Uterus (tissue), 4 donors: Measurements from ENCODE around the gene KLHL40. TPM values are rescaled to one million over a fixed set of nuclear protein-coding genes. Genes with fewer than 3 reads are reported as not detected.

ENCODE experiments used
- DNase-seq, 2 donors: peaks; one replicate each; pipeline ENCODE4 v3.0.0-alpha.2; 2019 to 2020
- H3K27ac ChIP-seq, 2 donors: fragments of 200-600 bp; sonication (generic); 1 replicate in 1 of 2; 2 replicates in 1 of 2; pipeline ENCODE4 v1.5.1; 2016 to 2018
- H3K27me3 ChIP-seq, 2 donors: fragments of 200-600 bp; sonication (generic); one replicate each; pipeline ENCODE4 v1.5.1; 2018 to 2019; ENCODE audit warnings: control low read depth in 1 of 2
- H3K36me3 ChIP-seq, 2 donors: fragments of 200-600 bp; sonication (generic); one replicate each; pipeline ENCODE4 v1.5.1; 2019; ENCODE audit warnings: control low read depth in 1 of 2
- H3K4me1 ChIP-seq, 2 donors: fragments of 200-600 bp; sonication (generic); one replicate each; pipeline ENCODE4 v1.5.1; 2018 to 2019; ENCODE audit warnings: control low read depth in 1 of 2
- H3K4me3 ChIP-seq, 2 donors: fragments of 200-600 bp; sonication (generic); 1 replicate in 1 of 2; 2 replicates in 1 of 2; pipeline ENCODE4 v1.5.1; 2018 to 2019; ENCODE audit warnings: mild to moderate bottlenecking in 1 of 2
- H3K9me3 ChIP-seq, 2 donors: fragments of 200-600 bp; sonication (generic); one replicate each; pipeline ENCODE4 v1.5.1; 2019; ENCODE audit warnings: control low read depth in 1 of 2
- POLR2A ChIP-seq, 2 donors: fragments of 450-650 bp; IDR thresholded peaks; one replicate each; pipeline ENCODE4 v1.6.1; 2016; ENCODE audit warnings: antibody characterized with exemption in 2 of 2, mild to moderate bottlenecking in 1 of 2, moderate library complexity in 1 of 2
- intact Hi-C: fragments of 100-400 bp; cut with DNase I; formaldehyde crosslinking; loops from one replicate; pipeline ENCODE4 v1.15.1; 2023; ENCODE audit warnings: low total_unique reads
- total RNA-seq, 4 donors: library from RNA; depleted of rRNA in 3 of 4; stranded (reverse); fragments of >200 nt in 3 of 4; gene quantifications; one replicate each; pipeline versions ENCODE4 v1.1.0 to v1.2.4, GENCODE V29; 2014 to 2023
- TF ChIP-seq, protein P1 (sequence below), 4 experiments: fragments of 200-600 bp in 2 of 4; fragments of 450-650 bp in 2 of 4; sonication (generic) in 2 of 4; IDR thresholded peaks; one replicate each; pipeline ENCODE4 v1.5.1; 2016 to 2019; ENCODE audit warnings: antibody characterized with exemption in 4 of 4, mild to moderate bottlenecking in 2 of 4, moderate library complexity in 1 of 4
- donor health status: DM: yes; HTN: yes; CAD: no.

KLHL40 gene
- total RNA-seq, 4 donors from 2014 or later, result not detected

DNA sequence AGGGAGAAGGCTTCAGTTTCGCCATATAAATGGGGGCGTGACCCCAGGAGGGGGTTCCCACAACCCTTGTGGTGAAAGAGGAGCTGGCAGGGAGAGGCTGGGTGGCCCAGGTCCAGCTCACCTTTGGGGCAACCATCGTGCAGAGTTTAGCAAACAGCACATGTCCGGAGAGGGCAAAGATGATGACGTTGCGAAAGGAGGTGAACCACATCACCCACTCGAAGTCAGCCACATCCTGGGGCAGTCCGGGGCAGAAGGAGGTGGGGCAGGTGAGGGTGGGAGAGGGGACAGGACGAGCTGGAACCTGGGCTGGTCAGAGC is 13.5 kb downstream of the KLHL40 start:
- DNase-seq, result no peak
- no peaks in the 10 kb centered on the region for H3K9me3 ChIP-seq

GRCh38 chr3:42699511-42699971 is 14.2 kb downstream of the KLHL40 start:
- Histone ChIP-seq H3K27me3 (no peaks in the 10 kb centered on the region), H3K4me3 (no peak overlapping the region), H3K36me3 (no peaks in the 10 kb centered on the region), H3K9me3 (no peaks in the 10 kb centered on the region), H3K27ac (no peak overlapping the region), H3K4me1 (no peaks in the 10 kb centered on the region)
- TF ChIP-seq POLR2A (IDR thresholded peaks at IDR 0.05), result no peak
- TF ChIP-seq, protein P1, sequence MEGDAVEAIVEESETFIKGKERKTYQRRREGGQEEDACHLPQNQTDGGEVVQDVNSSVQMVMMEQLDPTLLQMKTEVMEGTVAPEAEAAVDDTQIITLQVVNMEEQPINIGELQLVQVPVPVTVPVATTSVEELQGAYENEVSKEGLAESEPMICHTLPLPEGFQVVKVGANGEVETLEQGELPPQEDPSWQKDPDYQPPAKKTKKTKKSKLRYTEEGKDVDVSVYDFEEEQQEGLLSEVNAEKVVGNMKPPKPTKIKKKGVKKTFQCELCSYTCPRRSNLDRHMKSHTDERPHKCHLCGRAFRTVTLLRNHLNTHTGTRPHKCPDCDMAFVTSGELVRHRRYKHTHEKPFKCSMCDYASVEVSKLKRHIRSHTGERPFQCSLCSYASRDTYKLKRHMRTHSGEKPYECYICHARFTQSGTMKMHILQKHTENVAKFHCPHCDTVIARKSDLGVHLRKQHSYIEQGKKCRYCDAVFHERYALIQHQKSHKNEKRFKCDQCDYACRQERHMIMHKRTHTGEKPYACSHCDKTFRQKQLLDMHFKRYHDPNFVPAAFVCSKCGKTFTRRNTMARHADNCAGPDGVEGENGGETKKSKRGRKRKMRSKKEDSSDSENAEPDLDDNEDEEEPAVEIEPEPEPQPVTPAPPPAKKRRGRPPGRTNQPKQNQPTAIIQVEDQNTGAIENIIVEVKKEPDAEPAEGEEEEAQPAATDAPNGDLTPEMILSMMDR (IDR thresholded peaks at IDR 0.05), result no peak
- intact Hi-C loops, result no loop called here
- no peak for DNase-seq

More for the DNA sequence above, 13.5 kb downstream of the KLHL40 start:
- no peak overlapping the region for H3K4me3 ChIP-seq
- H3K4me1 ChIP-seq, result no peaks in the 10 kb centered on the region
- no peaks in the 10 kb centered on the region for H3K36me3 ChIP-seq
- TF ChIP-seq, protein P1 (IDR thresholded peaks at IDR 0.05), result no peak
- no peak for TF ChIP-seq POLR2A (IDR thresholded peaks at IDR 0.05)
- no peaks in the 10 kb centered on the region for H3K27me3 ChIP-seq
- intact Hi-C loops, result no loop called here
- H3K27ac ChIP-seq, result no peak overlapping the region

GRCh38 chr3:42700366-42701288 is 15.3 kb downstream of the KLHL40 start:
- intact Hi-C loops, result no loop called here

GRCh38 chr3:42701371-42702065 is 16.2 kb downstream of the KLHL40 start:
- Histone ChIP-seq H3K27ac (no peak overlapping the region), H3K27me3 (no peaks in the 10 kb centered on the region), H3K9me3 (no peaks in the 10 kb centered on the region), H3K4me3 (no peak overlapping the region), H3K4me1 (no peaks in the 10 kb centered on the region), H3K36me3 (no peaks in the 10 kb centered on the region)
- intact Hi-C loops, result no loop called here
- no peak for DNase-seq
- TF ChIP-seq, protein P1 (IDR thresholded peaks at IDR 0.05), result no peak
- TF ChIP-seq POLR2A (IDR thresholded peaks at IDR 0.05), result no peak

More at GRCh38 chr3:42700366-42701288, 15.3 kb downstream of the KLHL40 start:
- Histone ChIP-seq H3K4me3 (no peak overlapping the region), H3K4me1 (no peaks in the 10 kb centered on the region), H3K36me3 (no peaks in the 10 kb centered on the region), H3K9me3 (no peaks in the 10 kb centered on the region), H3K27ac (no peak overlapping the region), H3K27me3 (no peaks in the 10 kb centered on the region)
- TF ChIP-seq POLR2A (IDR thresholded peaks at IDR 0.05), result no peak
- TF ChIP-seq, protein P1 (IDR thresholded peaks at IDR 0.05), result no peak
- DNase-seq, result no peak
